Brain microvascular endothelial cell (primary cell): ENCODE measurements around the gene GUCA1C.

Experiments used
- DNase-seq: peaks from one replicate; pipeline ENCODE4 v3.0.0-alpha.2; 2020
- H3K27ac ChIP-seq: fragments of 250-450 bp; sonication (Bioruptor Pico); 2 replicates; pipeline ENCODE4 v1.5.1; 2020; ENCODE audit warnings: mild to moderate bottlenecking, moderate library complexity
- H3K27me3 ChIP-seq: fragments of 250-450 bp; sonication (Bioruptor Pico); replicated peaks from 2 replicates; pipeline ENCODE4 v1.5.1; 2020; ENCODE audit warnings: mild to moderate bottlenecking
- H3K36me3 ChIP-seq: fragments of 250-450 bp; sonication (Bioruptor Pico); replicated peaks from 2 replicates; pipeline ENCODE4 v1.5.1; 2020; ENCODE audit warnings: mild to moderate bottlenecking
- H3K4me3 ChIP-seq: 2 replicates; pipeline ENCODE4 v1.5.1; 2011; ENCODE audit warnings: low read depth, mild to moderate bottlenecking, control low read depth, low read length, moderate library complexity
- in situ Hi-C: cut with HindIII; loops from 2 replicates; pipeline ENCODE4 v1.10.0; 2017; ENCODE audit warnings: low sequenced_read_pairs, low pct_ligation_motif_present
- TF ChIP-seq, protein P1 (sequence below): IDR thresholded peaks from 2 replicates; pipeline ENCODE4 v1.5.1; 2011; ENCODE audit warnings: low read depth, mild to moderate bottlenecking, moderate library complexity, low read length, control low read depth, inconsistent platforms; ENCODE audit errors: missing control alignments

Gene GUCA1C

DNA sequence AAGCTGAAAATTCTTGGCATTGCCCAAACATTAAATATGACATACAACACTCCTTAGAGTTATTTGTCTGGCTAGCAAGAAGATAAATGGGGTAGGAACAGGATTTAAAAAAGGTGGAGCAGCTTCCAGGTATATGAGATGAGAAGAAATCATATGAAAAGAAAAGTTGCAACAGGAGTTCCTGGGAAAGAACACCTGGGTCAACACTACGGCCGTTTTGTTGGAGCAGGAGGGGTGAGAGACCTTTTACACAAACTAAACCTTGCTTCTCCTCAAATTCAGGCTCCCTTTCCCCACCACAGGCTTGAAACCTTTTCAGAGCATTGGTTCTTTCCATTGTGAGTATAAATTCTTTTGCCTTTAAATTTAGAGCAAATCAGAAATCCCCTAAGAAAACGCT, 18.8 kb upstream of the GUCA1C start:
- Histone ChIP-seq H3K27me3 (no peaks in the 10 kb centered on the region), H3K4me3 (no peak overlapping the region), H3K27ac (no peak overlapping the region), H3K36me3 (no peaks in the 10 kb centered on the region)
- in situ Hi-C loops: no loop called here
- DNase-seq: no peak
- TF ChIP-seq, protein P1, sequence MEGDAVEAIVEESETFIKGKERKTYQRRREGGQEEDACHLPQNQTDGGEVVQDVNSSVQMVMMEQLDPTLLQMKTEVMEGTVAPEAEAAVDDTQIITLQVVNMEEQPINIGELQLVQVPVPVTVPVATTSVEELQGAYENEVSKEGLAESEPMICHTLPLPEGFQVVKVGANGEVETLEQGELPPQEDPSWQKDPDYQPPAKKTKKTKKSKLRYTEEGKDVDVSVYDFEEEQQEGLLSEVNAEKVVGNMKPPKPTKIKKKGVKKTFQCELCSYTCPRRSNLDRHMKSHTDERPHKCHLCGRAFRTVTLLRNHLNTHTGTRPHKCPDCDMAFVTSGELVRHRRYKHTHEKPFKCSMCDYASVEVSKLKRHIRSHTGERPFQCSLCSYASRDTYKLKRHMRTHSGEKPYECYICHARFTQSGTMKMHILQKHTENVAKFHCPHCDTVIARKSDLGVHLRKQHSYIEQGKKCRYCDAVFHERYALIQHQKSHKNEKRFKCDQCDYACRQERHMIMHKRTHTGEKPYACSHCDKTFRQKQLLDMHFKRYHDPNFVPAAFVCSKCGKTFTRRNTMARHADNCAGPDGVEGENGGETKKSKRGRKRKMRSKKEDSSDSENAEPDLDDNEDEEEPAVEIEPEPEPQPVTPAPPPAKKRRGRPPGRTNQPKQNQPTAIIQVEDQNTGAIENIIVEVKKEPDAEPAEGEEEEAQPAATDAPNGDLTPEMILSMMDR: no peak

DNA sequence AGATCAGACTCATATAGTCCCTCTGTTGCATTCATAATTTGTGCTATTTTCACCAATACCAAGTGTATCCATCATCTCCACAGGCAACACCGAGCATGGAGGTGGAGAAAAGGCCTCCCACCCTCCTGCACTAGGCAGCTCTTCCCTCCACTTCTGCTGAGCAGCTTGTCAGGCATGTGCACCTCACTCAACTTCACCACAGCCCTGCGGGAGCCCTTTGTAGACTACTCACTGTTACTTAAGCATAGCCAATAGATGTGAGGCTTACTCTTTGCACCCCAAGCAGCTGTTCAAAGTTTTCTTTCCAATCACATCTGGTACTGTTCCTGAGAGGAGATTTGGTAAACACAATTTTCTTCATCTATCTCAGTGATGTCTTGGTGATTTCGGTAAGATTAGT, 16.9 kb upstream of the GUCA1C start:
- Histone ChIP-seq H3K36me3 (no peaks in the 10 kb centered on the region), H3K27ac (no peak overlapping the region), H3K27me3 (no peaks in the 10 kb centered on the region), H3K4me3 (no peak overlapping the region)
- in situ Hi-C loops: no loop called here
- no peak for DNase-seq
- TF ChIP-seq, protein P1: no peak

DNA sequence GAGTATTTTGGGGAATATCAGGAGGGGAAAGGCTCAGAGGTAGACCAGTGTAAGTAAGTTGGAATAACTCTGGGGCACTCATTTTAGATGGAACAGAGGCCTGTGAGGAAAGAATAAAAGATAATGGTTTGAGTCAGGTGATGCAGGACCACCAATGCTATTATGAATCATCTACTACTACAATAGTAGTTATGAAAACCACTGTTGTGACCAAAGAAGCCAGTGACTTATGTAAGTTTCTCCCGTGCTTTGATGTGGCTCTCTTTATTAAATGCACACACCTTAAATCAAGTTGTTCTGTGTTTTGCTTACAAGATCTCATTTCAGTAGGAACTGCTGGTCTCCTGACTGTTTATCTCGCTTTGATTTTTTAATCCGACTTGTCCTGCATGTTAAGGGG, 13.1 kb upstream of the GUCA1C start:
- Histone ChIP-seq H3K27ac (no peak overlapping the region), H3K4me3 (no peak overlapping the region), H3K36me3 (no peaks in the 10 kb centered on the region), H3K27me3 (no peaks in the 10 kb centered on the region)
- in situ Hi-C loops: no loop called here
- DNase-seq: no peak
- TF ChIP-seq, protein P1: no peak

DNA sequence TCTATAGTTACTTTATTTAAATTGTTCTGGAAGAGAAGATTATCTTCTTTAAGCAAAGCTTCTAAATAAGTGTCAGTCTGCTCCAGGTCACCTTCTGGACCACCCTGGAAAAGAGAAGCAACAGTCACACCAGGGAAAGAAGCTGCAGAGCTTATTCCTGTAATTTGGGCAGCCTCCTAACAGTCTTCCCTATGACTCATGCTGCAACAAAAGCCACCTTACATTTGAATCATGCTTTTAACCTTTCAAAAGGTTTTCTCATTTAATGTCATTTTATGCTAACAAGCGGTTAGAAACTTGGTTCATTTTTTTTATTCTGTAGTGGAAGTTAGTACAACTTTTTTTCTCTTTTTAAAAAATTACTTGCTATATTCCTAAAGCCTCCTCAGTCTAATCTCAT, 5.3 kb upstream of the GUCA1C start:
- H3K27me3 ChIP-seq: no peaks in the 10 kb centered on the region
- H3K27ac ChIP-seq: no peak overlapping the region
- no peak overlapping the region for H3K4me3 ChIP-seq
- no peaks in the 10 kb centered on the region for H3K36me3 ChIP-seq
- in situ Hi-C loops: no loop called here
- no peak for DNase-seq
- TF ChIP-seq, protein P1: no peak

DNA sequence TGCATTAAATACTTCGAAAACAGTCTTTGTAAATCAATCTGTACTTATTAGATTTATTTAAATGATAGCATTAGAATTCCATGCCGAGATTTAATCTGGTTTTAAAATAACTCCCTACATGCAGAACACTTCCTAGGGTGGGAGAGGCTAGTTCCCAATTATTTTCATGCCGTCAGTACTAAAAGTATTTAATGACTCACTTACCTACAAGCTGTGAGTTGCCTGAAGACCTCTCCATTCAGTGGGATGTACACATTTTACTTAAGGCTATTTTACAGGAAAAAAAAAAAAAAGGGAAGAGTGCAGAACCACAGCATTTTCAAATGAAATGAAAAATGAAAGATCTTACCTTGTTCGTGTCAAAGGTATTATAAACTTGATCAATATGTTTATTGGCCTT, 469 bp downstream of the GUCA1C start:
- Histone ChIP-seq H3K27ac (no peak overlapping the region), H3K27me3 (no peaks in the 10 kb centered on the region), H3K4me3 (no peak overlapping the region), H3K36me3 (no peaks in the 10 kb centered on the region)
- TF ChIP-seq, protein P1: no peak
- in situ Hi-C loops: no loop called here
- DNase-seq: no peak

DNA sequence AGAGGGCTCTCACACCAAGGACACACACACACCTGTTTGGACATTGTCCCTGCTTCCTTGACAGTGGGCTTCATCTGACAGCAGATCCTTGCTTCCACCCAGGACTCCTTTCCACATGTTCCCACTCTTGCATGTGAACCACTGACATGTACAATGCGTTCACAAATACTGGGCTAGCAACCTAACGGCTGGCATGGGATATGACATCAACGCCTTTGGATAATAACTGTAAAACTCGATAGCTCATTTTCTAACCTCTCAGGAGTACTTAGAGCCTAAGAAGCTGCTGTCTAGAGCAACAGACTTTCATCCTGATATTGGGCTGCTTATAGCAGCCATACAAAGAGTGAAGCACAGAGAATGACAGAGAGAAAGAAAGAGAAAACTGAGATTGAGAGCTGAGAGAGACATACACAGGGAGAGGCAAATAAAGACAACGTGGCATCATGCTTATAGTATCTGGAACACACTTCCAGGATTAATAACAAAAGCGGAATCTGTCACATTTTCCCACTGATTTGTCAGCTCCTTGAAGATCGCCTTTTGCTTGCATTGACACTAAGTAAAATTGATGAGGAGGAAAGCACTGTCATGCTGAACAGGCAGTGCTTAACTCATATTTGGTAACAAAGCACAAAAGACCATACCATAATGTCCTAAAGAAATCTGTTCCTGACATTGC, 1.7 kb downstream of the GUCA1C start:
- no peaks in the 10 kb centered on the region for H3K27me3 ChIP-seq
- DNase-seq: no peak
- in situ Hi-C loops: no loop called here
- no peaks in the 10 kb centered on the region for H3K36me3 ChIP-seq
- TF ChIP-seq, protein P1: no peak
- no peak overlapping the region for H3K4me3 ChIP-seq
- no peak overlapping the region for H3K27ac ChIP-seq
